Calu3 (cell line): Measurements from ENCODE around the gene ELOVL5. TPM values are rescaled to one million over a fixed set of nuclear protein-coding genes. Genes with fewer than 3 reads are reported as not detected.

ENCODE experiments used
- BruUV-seq: library from RNA; stranded (reverse); fragments of 400-500 nt; replicated peaks from 2 replicates; lab custom pipeline; 2021; lab: Mats Ljungman, UMichigan
- CTCF ChIA-PET: fragments of 300-600 bp; sonication (Branson Sonifier 250); formaldehyde crosslinking; loops from one replicate; lab custom pipeline; 2022; ENCODE audit warnings: antibody characterized with exemption; lab: Charles Lee
- DNase-seq: peaks from one replicate; pipeline ENCODE4 v3.0.0; 2022
- H3K27ac Mint-ChIP-seq: one replicate; pipeline ENCODE4 v1.8.0; 2022; ENCODE audit warnings: mixed read lengths; ENCODE audit not compliant: unreplicated experiment
- H3K27me3 Mint-ChIP-seq: one replicate; pipeline ENCODE4 v1.8.0; 2022; ENCODE audit warnings: mixed read lengths; ENCODE audit not compliant: unreplicated experiment
- H3K36me3 Mint-ChIP-seq: one replicate; pipeline ENCODE4 v1.8.0; 2022; ENCODE audit warnings: mild to moderate bottlenecking, moderate library complexity, mixed read lengths; ENCODE audit not compliant: insufficient read depth, unreplicated experiment
- H3K4me1 Mint-ChIP-seq: one replicate; pipeline ENCODE4 v1.8.0; 2022; ENCODE audit warnings: mild to moderate bottlenecking, low read depth, mixed read lengths; ENCODE audit not compliant: unreplicated experiment
- H3K4me3 Mint-ChIP-seq: one replicate; pipeline ENCODE4 v1.8.0; 2022; ENCODE audit warnings: mild to moderate bottlenecking, low read depth, moderate library complexity, mixed read lengths; ENCODE audit not compliant: unreplicated experiment
- H3K9me3 Mint-ChIP-seq: one replicate; pipeline ENCODE4 v1.8.0; 2022; ENCODE audit warnings: low read depth, mixed read lengths; ENCODE audit not compliant: unreplicated experiment
- CTCF ChIP-seq: fragments of 200-600 bp; IDR thresholded peaks from one replicate; pipeline ENCODE4 v1.8.0; 2022; ENCODE audit warnings: antibody characterized with exemption; ENCODE audit not compliant: unreplicated experiment
- intact Hi-C: fragments of 100-400 bp; cut with micrococcal nuclease; formaldehyde crosslinking; loops from one replicate; pipeline ENCODE4 v1.10.0; 2022; ENCODE audit not compliant: unreplicated experiment
- total RNA-seq: library from RNA; stranded (reverse); gene quantifications from 2 replicates; pipeline ENCODE4 v1.2.3, GENCODE V29; 2022

Gene ELOVL5
- total RNA-seq, 1 experiment from 2014 or later, result 114 TPM

DNA sequence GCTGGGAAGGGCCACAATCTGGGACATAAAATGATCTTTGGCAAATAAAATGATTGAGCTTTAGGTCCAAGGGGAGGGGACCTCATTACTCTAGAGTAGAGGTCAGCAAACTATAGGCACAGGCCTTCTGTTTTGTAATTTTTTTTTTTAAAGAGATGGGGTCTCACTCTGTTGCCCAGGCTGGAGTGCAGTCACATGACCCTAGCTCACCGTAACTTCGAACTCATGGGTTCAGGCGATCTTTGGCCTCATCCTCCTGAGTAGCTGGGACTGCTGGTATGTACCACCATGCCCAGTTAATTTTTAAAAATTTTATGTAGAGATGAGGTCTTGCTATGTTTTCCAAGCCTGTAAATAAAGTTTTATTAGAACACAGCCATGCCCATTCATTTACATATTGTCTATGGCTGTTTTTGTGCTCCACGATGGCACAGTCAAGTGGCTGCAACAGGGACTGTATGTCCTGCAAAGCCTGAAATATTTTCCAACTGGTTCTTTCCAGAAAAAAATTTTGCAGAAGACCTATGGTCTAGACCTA is 82.1 kb downstream of the ELOVL5 start:
- Mint-ChIP-seq H3K27ac (no peak overlapping the region), H3K4me1 (no peaks in the 10 kb centered on the region), H3K27me3 (no peaks in the 10 kb centered on the region), H3K4me3 (no peak overlapping the region), H3K9me3 (no peaks in the 10 kb centered on the region), H3K36me3 (peaks cover 11% of the 10 kb centered on the region)
- no TSS peak for BruUV-seq
- DNase-seq, result no peak
- no peak for TF ChIP-seq CTCF
- intact Hi-C loops, result no loop called here
- CTCF ChIA-PET, result no interaction called here

DNA sequence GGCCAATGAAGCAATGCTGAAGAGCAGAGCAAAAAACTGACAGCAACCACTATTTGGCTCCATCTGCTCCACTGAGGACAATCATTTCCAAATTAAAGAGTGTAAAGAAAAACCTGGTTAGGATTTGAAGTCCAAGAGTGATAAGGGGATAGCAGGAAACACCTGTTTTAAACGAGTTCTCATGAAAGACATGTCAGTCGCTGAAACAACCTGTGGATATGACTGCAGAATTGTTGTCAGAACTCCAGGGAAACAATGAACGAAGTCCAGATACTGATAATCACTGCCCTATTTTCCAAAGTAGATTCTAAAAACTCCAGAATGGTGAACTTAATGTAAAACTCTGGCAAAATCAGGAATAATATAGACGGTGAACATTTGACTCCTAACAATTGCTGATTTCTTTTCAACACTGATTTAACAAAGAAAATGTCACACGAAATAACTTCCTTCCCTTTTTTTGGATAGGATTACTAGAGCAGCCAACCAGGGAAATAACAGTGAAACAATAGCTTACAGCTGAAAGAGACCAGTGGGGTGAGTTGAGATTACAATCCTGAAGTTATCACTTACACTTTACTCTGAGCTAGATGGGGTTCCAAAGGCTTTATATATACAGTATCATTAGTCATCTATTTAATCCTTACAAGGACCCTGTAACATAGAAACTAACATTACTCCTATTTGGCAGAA is 83.7 kb downstream of the ELOVL5 start:
- DNase-seq, result no peak
- Mint-ChIP-seq H3K4me1 (no peaks in the 10 kb centered on the region), H3K27ac (no peak overlapping the region), H3K9me3 (no peaks in the 10 kb centered on the region), H3K4me3 (no peak overlapping the region), H3K36me3 (peaks cover 15% of the 10 kb centered on the region), H3K27me3 (no peaks in the 10 kb centered on the region)
- intact Hi-C loops, result no loop called here
- BruUV-seq, result no TSS peak
- CTCF ChIA-PET, result no interaction called here
- no peak for TF ChIP-seq CTCF

- Mint-ChIP-seq H3K27ac (no peak overlapping the region), H3K9me3 (no peaks in the 10 kb centered on the region), H3K4me3 (no peak overlapping the region), H3K4me1 (no peaks in the 10 kb centered on the region), H3K36me3 (peaks cover 15% of the 10 kb centered on the region), H3K27me3 (no peaks in the 10 kb centered on the region)
- TF ChIP-seq CTCF, result no peak
- no peak for DNase-seq
- intact Hi-C loops, result no loop called here
- CTCF ChIA-PET, result no interaction called here
- BruUV-seq, result no TSS peak
Observed at GRCh38 chr6:53264337-53264736, 84.4 kb downstream of the ELOVL5 start.

DNA sequence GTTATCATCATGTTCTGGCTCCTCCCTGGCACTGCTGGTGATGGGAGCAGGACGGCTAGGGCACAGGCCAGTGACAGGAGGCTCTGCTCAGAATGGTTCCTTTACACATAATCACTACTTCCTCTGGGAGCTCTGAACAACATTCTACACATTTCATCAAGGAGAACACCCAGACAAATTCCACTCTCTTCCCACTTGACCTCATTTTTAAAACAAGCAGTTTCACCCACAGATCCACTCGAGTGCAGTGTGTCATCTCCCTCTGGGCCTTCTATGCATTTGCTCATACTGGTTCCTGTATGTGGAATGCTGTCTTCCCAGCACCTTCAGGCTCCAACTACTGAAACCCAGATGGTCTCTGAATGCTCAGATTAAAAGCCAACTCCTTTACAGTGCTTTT is 84.8 kb downstream of the ELOVL5 start:
- Mint-ChIP-seq H3K27me3 (no peaks in the 10 kb centered on the region), H3K9me3 (no peaks in the 10 kb centered on the region), H3K27ac (no peak overlapping the region), H3K36me3 (peaks cover 15% of the 10 kb centered on the region), H3K4me1 (no peaks in the 10 kb centered on the region), H3K4me3 (no peak overlapping the region)
- intact Hi-C loops, result no loop called here
- no peak for TF ChIP-seq CTCF
- CTCF ChIA-PET, result no interaction called here
- BruUV-seq, result no TSS peak
- no peak for DNase-seq
